NCI-H1417 treated with DMSO at 0.1 percent for 48 hours (cell line): ENCODE results near the gene POLR3K.

Experiments used
- DNase-seq: peaks from one replicate; lab custom pipeline; 2025; lab: John Stamatoyannopoulos, UW

The POLR3K gene

DNA sequence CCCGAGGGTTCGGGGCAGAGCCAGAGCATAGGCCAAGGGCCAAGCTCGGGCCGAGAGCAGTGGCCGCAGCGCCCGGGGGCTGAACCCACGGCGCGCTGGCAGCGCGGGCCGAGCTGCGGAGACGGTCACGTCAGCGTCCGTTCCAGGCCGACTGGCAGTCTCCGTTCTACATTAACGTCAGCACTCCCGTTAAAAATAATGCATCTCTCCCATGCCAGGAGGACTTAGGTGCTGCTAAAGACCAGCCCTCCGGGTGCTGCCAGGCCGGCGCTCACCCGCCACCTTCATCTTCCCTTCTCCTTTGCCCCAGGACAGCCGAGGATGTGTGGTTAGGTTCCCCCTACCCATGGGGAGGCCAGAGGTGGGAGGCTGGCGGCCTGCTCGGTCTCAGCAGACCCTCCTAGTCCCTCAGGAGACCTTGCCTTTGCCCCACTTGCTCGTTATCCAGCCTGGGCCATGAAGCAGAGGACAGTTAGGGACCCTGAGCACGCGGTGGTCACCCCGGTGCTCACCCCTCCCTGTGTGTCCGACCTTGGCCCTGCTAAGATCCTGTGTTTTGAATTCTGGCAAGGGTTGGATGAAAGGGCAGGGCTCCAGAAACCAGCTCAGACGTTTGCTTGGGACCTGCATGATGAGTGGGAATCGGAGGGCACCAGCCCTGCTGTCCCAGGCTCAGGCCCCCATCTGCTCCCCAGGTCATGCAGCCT is 25.2 kb upstream of the POLR3K start:
- no peak for DNase-seq

GRCh38 chr16:77807-78443 is 24.5 kb upstream of the POLR3K start, which contains the start of gene MPG:
TSS of gene MPG (plus strand) at chr16:78225. CDS start at chr16:78310, 85 bp downstream.
- DNase-seq, result no peak

DNA sequence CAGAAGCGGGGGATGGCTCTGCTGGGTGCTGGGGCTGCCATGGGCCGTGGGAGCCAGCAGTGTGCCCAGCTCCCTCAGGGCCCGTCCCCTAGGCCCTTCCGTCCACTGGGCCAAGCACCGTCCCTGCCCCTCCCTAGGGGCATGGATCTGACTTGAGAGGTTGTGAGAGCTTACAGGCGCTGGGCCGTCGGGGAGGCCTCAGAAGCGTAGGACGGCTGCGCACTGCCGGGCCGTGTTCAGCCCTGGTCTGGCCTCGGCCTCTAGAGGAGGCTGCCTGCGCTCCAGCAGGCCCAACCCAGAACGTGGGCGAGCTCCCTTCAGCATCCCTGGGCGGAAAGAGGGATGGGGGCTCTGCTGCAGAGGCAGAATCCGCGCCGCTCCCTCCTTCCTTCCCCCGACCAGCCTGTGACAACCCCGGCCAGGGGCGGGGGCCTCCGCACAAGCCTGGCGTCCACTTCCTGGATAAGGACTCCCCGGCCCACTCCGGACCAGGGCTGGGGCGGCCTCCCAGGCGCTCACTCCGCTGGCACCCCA is 23.9 kb upstream of the POLR3K start:
- no peak for DNase-seq

- DNase-seq, result no peak
Observed at GRCh38 chr16:76535-77272, 23.3 kb upstream of the POLR3K start.

DNA sequence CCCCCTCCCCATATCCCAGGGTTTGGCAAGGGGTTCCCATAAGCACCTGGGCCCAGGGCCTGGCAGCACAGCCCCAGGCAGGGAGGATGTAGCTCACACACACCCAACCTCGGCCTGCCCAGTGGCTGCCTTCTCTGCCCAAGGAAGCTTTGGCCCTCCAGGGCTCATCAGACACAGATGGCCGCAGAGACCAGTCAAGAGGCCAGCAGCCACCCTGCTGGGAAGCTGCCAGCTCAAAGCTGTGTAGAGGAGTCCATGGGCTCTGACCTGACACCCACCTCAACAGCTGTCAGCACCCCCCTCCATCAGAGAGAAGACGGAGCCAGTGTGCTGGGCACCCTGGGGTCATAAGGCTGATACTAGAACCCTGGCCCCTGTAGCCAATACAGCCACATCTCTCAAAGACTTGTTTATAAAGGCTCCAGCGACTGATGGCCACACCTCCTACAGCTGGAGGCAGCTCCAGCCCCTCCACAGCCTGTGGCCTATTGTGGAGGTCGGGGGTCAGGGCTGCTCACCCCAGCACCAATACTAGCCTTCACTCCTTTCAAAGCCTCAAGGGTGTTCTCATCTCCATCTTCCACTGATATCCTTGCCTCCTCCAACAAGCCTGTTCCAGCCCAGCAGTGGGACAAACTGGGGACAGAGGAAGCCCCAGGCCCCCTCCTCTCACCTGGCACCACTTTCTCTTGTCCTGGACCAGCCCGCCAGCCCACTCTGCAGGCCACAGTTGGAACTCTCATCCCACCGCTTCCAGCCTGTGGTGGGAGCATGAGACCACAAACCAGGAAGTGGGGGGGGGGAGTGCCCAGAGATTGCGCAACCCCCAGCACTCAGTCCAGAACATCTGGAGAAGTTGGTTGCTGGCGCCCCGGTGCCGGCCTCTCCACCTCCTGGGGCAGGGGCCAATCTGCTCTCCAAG is 22.4 kb upstream of the POLR3K start:
- no peak for DNase-seq

- no peak for DNase-seq
Observed at GRCh38 chr16:74747-75334, 21.4 kb upstream of the POLR3K start.

DNA sequence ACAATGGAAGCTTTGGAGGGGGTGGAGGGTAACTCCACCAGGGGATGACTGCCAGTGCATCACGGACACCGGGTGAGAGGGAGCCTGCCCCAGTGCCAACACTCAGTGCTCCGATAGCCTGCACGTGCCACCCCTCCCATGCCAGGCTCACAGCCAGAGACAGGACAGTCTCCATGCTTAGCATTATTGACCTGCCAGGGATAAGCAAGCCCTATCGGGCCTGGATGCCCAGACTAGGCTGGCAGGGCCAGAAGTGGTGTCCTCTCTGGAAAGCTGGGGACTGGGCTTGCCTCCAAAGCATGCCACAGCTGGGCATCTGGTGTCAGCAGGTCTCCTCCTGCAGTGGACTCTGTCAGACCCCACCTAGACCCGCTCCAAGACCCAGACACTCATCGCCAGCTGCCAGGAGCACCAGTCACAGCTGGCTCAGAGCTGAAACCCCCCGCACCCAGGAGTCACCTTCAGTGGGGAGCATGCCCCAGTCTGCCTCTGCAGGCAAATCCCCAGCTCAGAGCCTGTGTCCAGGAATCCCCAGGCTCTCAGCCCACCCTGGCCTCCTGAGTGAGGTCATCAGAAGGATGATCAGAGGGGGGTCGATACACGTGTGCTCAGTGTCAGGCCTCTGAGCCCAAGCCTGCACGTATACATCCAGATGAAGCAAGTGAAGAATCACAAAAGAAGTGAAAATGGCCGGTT is 20.8 kb upstream of the POLR3K start:
- no peak for DNase-seq

- DNase-seq, result no peak
Observed at GRCh38 chr16:72561-73548, 19.4 kb upstream of the POLR3K start, which contains the start of gene RHBDF1. TSS of gene RHBDF1 (minus strand) at chr16:72631. CDS start at chr16:65015, 7,616 bp downstream.

DNA sequence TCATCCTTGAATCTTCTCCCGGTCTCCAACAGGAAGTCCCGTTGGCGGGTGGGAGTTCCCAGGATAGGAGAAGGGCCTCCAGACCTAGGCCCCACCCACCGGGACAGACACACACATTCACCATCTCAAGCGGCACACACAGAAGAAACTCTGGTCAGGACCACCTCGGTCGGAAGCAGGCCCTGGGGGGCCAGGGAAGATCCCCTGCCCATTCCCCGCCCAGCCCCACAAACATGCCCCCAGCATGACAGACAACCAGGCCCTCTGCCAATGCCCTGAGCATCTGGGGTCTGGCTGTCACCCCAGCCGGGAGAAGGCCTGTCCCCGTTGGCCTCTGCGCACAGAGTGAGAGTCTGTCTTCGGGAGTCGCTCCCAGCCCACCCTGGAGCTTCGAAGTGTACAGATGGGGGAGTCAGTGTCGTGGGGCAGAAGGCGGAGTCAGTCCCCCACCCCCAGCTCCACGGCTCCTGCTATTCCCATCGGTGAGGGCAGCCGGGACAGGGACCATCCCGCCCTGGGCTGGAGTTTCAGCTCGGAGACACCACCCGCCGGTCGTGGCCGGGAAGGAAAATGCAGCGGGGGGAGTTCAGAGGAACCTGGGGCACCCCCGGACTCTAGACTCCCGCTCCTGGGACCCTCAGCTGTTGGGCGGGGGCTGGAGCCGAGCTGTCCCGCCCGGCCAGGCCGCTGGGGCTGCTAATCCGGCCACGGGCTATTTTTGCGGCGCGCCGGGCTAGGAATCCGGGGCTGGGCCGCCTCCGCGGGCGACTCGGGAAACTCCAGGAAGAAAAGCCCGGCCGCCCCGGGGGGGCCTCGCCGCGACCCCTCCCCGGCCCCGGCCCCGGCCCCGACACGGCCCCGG is 18.4 kb upstream of the POLR3K start:
- no peak for DNase-seq

DNA sequence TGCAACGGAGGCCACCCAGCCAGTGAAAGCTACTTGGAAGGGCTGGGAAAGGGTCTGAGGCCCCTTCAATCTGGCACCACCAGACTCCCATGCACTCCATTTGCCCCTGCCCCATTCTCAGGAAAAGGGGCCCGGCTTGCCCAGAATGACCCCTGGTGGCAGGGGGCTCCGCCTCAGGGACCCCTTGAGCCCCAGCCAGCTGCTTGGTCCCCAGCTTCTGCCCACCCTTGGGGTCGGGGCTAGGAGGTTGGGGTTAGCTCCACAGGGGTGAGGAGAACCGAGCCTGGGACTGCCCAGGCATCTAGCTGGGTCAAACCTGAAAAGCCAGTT is 17.8 kb upstream of the POLR3K start:
- no peak for DNase-seq

GRCh38 chr16:69181-69580 is 15.8 kb upstream of the POLR3K start:
- no peak for DNase-seq

GRCh38 chr16:67884-68789 is 14.7 kb upstream of the POLR3K start:
- DNase-seq, result no peak

DNA sequence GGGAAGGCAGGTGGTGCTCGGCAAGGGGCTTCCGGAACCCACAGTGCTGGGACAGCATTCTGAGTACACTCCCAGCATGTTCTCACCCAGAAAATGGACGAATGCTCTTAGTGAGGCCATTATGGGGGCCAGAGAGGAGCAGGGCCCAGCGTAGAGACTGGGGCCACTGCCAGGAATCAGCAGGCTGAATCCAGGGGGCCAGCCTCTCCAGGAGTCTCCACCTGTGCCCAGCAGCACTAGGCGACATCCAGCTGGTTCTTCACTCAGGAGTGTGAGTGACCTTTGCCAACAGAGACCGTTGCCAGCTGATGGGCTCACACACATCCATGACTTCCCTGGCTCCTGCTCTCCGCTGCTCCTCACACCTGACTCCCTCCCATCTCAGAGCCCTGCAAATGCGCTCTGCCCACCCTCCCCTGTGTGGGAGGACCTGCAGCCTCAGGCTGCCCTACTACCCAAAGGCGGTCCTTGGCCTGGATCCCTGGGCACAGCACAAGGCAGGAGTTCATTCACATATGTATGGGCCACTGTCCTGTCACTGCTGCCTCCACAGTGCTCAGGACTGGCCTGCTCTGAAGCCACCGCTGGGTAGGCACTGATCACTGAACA is 13.9 kb upstream of the POLR3K start:
- no peak for DNase-seq

GRCh38 chr16:66309-67182 is 13.1 kb upstream of the POLR3K start:
- DNase-seq, result no peak

DNA sequence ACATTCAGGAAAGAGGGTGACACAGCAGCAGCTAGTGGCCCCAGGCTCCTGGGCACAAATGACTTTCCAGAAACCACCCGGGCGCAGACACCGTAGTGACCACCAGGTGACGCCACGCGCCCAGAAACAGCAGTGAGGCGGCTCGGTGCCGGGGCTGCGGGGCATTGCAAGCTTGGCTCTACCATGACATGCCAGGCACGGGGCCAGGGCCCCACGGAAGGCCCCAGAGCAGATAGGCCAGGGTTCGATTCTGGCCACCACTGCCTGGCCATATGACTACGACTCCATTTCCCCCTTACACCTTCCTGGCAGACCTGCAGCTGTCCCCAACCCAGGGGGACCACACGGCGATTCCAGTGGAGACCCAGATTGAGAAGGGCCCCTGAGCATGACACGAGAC is 12.3 kb upstream of the POLR3K start:
- peak; percentile 20 for DNase-seq

DNA sequence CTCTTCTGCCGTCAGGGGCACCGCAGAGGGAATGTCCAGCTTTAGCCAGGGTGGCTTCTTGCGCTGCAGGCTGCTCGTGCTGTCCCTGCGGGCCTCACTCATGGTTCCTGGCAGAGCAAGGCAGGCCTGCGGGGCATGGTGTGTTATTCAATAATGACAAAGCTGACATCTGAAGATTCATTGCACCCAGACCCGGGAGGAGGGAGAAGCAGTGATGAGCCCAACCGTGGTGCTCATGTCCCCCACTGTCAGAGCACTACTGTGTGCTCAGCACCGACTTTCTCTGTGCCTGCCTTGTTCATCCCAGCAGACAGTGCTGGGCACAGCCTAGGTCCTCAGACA is 11.5 kb upstream of the POLR3K start:
- no peak for DNase-seq
